ENCODE results near the gene MEIS1.

Gene MEIS1

GRCh38 chr2:66443979-66444861, 9.3 kb downstream of the MEIS1 start:
- DNase-seq (ENCODE audit: extremely low read depth, insufficient read length): no peak
- no peak overlapping the region for H3K4me3 ChIP-seq (replicated peaks; ENCODE audit: low read depth, low read length)
- TF ChIP-seq CTCF (IDR thresholded peaks at IDR 0.05; ENCODE audit: insufficient read depth, low read length, poor library complexity, severe bottlenecking): no peak
- no peaks in the 10 kb centered on the region; the same call in 1 of the 2 replicates for H3K27me3 ChIP-seq (replicated peaks; ENCODE audit: control insufficient read depth, insufficient read depth, low read length)
- no peaks in the 10 kb centered on the region for H3K36me3 ChIP-seq (ENCODE audit: control insufficient read depth, insufficient read depth, low read length)

DNA sequence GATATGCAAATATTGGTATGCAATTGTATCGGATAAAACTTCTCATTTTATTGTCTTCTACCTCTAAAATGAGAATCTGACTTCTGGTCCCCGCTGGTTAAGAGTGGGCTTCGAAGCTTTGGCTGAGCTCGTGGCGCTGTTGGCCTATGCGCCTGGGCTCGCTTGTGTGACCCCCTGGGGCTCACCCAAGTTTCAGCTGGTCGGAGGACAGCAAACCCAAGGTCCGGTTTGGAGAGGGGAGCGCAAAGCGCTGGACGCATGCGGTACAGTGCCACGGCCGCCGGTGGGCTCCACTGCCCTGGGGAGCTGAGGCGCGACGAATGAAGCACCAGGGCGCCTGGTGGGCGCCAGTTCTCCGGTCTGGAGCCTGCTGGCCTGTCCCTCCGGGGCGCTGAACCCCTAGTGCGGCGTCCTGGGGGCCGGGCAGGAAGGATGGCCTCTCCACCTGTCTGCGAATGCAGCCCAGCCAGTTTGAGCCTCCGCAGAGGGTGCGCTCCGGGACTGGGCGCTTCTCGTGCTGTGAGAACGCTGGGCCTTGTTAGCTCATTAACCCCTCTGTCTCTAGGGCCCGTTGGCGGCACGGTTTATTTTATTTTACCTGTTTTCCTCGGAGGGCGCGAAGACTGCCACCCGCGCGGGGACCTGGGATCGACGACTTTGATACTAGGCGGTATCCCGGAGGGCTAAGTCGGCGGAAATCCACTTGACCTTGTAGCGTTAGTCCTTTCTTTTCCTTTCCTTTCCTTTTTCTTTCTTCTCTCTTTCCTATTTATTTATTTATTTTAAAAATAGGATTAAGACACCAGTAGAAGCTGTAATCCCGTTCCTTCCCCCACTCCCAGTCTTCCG, 10.4 kb downstream of the MEIS1 start:
- DNase-seq (ENCODE audit: extremely low read depth, insufficient read length): no peak
- Histone ChIP-seq H3K27me3 (replicated peaks; ENCODE audit: control insufficient read depth, insufficient read depth, low read length) (no peaks in the 10 kb centered on the region; the same call in 1 of the 2 replicates), H3K36me3 (ENCODE audit: control insufficient read depth, insufficient read depth, low read length) (no peaks in the 10 kb centered on the region), H3K4me3 (replicated peaks; ENCODE audit: low read depth, low read length) (no peak overlapping the region)
- no peak for TF ChIP-seq CTCF (IDR thresholded peaks at IDR 0.05; ENCODE audit: insufficient read depth, low read length, poor library complexity, severe bottlenecking)

DNA sequence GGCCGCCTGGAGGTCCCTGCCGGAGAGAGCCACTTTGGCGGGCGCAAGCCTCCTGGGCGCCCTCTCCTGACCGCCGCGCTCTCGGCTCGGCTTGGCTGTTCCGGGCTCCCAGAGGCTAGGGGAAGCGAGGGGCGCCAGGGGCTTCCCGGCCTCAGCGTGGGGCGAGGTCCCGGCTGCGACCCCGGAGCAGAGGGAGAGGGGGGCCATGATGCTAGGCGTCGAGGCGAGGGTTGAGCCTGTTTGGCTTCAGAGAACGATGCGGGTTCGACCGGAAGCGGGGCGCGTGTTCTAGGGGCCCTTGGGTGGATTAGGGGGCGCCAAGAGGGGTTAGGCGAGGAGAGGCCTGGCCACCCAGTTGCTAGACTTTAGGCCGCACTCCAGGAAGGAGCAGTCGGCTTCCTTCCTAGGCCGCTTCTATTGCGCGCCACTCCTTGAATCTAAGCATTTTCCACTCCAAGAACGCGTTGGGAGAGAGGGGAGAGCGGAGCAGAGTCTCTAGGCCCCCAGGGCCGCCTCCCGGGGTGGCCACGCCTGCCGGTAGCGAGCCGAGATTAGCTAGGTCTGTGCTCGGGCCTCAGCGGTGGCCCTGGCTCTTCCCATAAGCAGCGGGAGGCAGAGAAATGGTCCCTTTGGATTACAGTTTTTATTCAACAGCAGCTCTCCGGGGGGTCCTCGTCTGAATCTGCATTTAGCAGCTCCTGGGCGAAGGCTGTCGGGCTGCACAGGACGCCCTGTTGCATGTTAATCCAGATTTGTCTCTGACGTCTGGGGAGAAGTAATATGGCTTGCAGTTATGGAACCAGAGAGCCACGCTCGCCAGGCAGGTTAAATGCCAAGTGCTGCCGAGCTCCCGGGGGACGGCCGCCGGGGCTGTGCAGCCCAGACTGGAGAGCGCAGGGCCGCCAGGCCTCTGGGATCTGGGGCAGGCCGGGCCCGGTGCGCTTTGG, 11.3 kb downstream of the MEIS1 start:
- Histone ChIP-seq H3K4me3 (replicated peaks; ENCODE audit: low read depth, low read length) (no peak overlapping the region), H3K27me3 (replicated peaks; ENCODE audit: control insufficient read depth, insufficient read depth, low read length) (no peaks in the 10 kb centered on the region; the same call in 1 of the 2 replicates)

DNA sequence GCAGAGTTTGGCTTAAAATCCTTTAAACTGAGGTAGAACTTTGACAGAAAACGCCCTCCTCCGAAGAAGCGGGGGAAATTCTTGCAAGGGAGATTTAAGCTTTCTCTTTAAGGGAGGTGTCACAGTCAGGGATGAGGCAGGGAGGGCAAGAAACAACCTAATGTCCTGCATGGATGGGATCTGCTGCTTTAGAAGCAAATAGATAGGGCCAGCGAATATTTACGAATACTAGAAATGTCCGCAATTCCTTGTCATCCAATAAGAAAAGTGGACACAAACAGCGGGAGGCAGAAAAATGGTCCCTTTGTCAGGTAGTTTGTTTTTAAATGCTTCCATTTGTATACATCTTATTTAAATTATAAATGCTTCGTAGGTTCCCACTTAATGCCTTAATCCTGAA, 12.0 kb downstream of the MEIS1 start:
- DNase-seq (ENCODE audit: extremely low read depth, insufficient read length): no peak
- TF ChIP-seq CTCF (IDR thresholded peaks at IDR 0.05; ENCODE audit: insufficient read depth, low read length, poor library complexity, severe bottlenecking): no peak
- no peak overlapping the region for H3K4me3 ChIP-seq (replicated peaks; ENCODE audit: low read depth, low read length)
- no peaks in the 10 kb centered on the region for H3K36me3 ChIP-seq (ENCODE audit: control insufficient read depth, insufficient read depth, low read length)
- no peaks in the 10 kb centered on the region for H3K27me3 ChIP-seq (replicated peaks; ENCODE audit: control insufficient read depth, insufficient read depth, low read length)

More for the DNA sequence above, 11.3 kb downstream of the MEIS1 start:
- no peak for DNase-seq (ENCODE audit: extremely low read depth, insufficient read length)
- H3K36me3 ChIP-seq (ENCODE audit: control insufficient read depth, insufficient read depth, low read length): no peaks in the 10 kb centered on the region
- TF ChIP-seq CTCF (IDR thresholded peaks at IDR 0.05; ENCODE audit: insufficient read depth, low read length, poor library complexity, severe bottlenecking): no peak

GRCh38 chr2:66447677-66448076, 12.8 kb downstream of the MEIS1 start:
- no peak for TF ChIP-seq CTCF (IDR thresholded peaks at IDR 0.05; ENCODE audit: insufficient read depth, low read length, poor library complexity, severe bottlenecking)
- H3K27me3 ChIP-seq (replicated peaks; ENCODE audit: control insufficient read depth, insufficient read depth, low read length): no peaks in the 10 kb centered on the region
- no peak overlapping the region for H3K4me3 ChIP-seq (replicated peaks; ENCODE audit: low read depth, low read length)
- H3K36me3 ChIP-seq (ENCODE audit: control insufficient read depth, insufficient read depth, low read length): no peaks in the 10 kb centered on the region
- no peak for DNase-seq (ENCODE audit: extremely low read depth, insufficient read length)

Measured in GM06990 (cell line).